ENCODE results near the gene LRRC56.
"Not testable (repeated sequence)": the region's sequence is repeated elsewhere in the genome, so short reads cannot be mapped to it uniquely, and the experiment has no call there.

LRRC56 gene

DNA sequence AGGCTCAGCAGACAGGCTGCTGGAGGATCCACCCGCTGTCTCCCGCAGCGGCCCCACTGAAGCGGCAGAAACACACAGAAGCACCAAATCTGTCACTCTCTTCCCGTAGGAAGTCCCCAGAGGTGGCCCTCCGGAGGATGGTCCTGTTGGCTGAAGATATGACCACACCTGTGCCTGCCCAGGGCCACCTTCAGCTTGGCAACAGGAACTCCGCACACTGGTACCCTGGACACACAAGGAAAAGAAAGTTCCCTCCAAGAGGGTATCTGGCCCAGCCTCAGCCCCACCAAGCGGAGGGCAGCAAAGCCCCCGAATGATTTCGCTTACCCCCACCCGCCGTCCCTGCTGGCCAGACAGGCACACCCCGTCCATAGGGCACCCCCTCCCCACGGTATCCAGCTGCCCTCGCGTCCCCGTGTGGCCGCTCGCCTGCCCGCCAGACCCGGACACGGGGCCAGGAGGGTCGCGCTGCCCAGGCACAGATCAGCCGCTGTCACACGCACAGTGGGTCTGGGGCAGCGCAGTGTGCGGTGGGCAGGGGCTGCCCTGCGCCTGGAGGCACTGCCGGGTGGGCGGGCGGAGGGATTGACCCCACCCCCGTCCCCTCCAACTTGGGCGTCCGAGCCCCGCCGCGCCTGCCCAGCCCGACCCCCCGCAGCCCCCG, 30.4 kb downstream of the LRRC56 start:
- no peaks in the 10 kb centered on the region for H3K27me3 ChIP-seq (ENCODE audit: insufficient read depth, low read length)
- peaks cover 13% of the 10 kb centered on the region for H3K4me1 ChIP-seq (ENCODE audit: insufficient read depth, low read length)
- no peaks in the 10 kb centered on the region for H3K9me3 ChIP-seq (ENCODE audit: low read length)
- H3K4me3 ChIP-seq (ENCODE audit: low read length) = peak overlapping the region; percentile 58
- peak overlapping the region; percentile 72 for H2AFZ ChIP-seq (ENCODE audit: low read depth, low read length)
- H3K36me3 ChIP-seq (ENCODE audit: insufficient read depth, low read length) = no peaks in the 10 kb centered on the region

DNA sequence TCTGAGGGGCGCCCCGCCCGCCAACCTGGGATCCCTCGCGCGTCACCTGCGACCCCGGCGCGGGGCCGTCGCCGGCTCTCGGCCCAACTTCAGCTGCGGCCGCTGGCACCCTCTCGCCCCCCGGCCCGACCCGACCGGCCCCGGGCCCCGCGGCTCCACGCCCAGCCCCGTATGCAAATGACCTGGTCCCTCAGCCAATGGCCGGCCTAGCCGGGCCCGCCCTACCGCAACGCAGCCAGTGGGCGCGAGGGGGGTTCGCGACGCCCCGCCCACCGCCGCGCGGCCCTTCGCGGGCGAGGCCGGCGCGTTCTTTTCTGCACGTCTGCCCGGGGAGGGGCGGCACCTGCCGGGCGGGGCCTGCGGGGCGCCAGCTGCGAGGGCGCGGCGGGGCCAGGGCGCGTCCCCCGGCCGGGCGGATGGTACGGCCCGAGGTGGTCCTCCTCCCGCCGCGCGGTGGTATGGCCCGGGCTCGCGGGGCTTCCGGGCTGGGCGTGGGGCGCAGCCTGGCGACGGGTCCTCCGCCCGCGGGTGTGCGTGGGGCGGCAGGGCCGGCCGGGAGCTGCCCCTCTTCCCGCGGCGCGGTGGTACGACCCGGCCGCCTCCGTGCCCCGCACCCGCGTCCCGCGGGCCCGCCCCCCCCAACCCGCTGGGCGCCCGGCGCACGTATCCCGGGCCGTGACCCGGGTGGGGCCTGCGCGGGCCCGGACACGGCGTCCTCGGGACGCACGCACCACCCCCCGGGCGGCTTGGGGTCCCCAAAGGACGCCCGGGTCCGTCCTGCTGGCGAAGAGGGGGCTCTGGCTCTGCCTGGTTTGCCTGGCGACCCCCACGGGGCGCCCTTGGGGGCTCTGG, 31.2 kb downstream of the LRRC56 start:
- Histone ChIP-seq H3K4me3 (ENCODE audit: low read length) (peak overlapping the region; percentile 58), H3K4me1 (ENCODE audit: insufficient read depth, low read length) (peaks cover 13% of the 10 kb centered on the region), H3K9me3 (ENCODE audit: low read length) (no peaks in the 10 kb centered on the region), H2AFZ (ENCODE audit: low read depth, low read length) (peak overlapping the region; percentile 72), H3K36me3 (ENCODE audit: insufficient read depth, low read length) (no peaks in the 10 kb centered on the region), H3K27me3 (ENCODE audit: insufficient read depth, low read length) (peaks cover 4% of the 10 kb centered on the region)

DNA sequence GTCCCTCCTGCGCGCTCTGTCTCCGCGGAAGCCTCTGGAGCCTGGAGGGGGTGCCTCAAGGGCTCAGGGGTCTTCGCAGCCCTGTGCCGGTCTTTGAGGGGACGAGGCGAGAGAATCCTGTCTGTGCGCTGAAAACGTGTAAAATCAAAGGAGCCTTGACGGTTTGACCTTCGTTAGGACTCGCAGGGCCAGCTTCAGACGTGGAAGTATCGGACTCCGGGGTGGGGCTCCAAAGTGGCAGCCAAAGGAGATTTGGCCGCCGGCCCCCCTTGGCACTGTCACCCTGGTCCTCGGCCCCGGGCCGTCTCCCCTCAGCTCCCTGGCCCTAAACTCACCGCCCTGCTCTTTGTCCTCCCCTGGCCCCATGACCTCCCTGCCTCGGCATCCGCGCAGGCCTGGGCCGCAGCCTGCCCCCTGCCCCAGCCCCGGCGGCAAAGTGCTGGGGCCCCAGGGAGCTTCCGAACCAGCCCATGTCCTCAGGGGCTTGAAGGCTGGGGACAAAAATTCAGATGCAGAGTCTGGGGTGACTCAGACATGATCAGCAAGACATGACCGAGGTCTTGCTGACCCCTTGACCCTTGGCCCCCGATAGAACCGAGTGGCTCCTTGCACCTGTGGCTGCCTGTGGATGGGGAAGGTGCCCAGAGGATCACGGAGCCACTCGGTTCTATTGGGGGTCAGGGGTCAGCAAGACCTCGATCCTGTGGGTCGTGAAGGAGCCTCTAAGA, 32.0 kb downstream of the LRRC56 start:
- H2AFZ ChIP-seq (ENCODE audit: low read depth, low read length) = peak overlapping the region; percentile 72
- H3K27me3 ChIP-seq (ENCODE audit: insufficient read depth, low read length) = peaks cover 5% of the 10 kb centered on the region
- H3K9me3 ChIP-seq (ENCODE audit: low read length) = no peaks in the 10 kb centered on the region
- H3K4me1 ChIP-seq (ENCODE audit: insufficient read depth, low read length) = peaks cover 13% of the 10 kb centered on the region
- no peaks in the 10 kb centered on the region for H3K36me3 ChIP-seq (ENCODE audit: insufficient read depth, low read length)
- peak overlapping the region; percentile 58 for H3K4me3 ChIP-seq (ENCODE audit: low read length)

DNA sequence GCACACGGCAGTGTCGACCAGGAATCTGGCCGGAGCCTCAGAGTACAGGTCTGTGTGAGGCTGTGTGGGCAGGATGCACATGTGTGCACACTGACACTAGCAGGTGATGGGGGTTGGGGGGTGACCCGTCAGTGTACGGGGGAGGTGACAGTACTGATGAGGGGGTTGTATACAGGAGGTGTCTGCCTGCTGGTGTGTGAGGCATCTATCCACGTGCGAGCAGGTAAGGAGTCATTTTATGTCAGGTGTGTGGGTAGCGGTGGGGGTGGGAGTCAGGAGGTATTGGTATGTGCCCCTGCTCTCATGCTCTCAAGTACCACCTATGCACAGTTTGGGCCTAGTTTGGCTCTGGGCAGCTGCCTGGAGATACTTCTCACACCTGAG, 34.5 kb downstream of the LRRC56 start:
- Histone ChIP-seq H3K27me3 (ENCODE audit: insufficient read depth, low read length) (peaks cover 9% of the 10 kb centered on the region), H3K36me3 (ENCODE audit: insufficient read depth, low read length) (no peaks in the 10 kb centered on the region), H3K9me3 (ENCODE audit: low read length) (no peaks in the 10 kb centered on the region), H3K4me3 (ENCODE audit: low read length) (no peak overlapping the region), H2AFZ (ENCODE audit: low read depth, low read length) (no peak overlapping the region), H3K4me1 (ENCODE audit: insufficient read depth, low read length) (peaks cover 22% of the 10 kb centered on the region)

DNA sequence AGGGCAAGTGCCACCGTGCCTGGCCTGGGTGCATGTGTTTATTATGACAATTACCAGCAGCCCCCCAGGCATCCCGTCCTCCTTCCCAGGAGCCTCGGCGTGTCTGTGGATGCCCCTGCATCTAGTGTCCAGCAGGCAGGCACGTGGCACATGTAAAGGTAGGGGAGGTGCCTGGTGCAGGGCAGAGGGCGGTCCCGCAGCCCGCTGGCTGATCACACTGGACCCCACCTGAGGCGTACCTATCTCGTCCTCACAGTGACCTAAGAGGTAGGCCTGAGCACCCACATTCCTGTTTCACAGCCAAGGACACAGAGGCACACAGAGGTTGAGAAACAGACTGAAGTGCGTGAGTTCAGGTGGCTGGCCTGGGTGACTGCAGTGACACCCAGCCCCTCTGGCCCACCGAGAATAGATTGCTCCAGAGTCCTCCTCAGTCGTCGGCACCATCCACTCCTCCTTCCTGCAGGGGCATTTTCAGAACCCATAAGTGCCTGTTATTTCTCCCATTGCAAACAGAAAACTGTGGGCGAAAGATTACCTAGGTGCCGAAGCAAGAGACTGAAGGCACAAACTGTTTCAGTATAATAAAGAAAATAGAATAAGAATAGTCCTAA, 35.9 kb downstream of the LRRC56 start:
- no peaks in the 10 kb centered on the region for H3K9me3 ChIP-seq (ENCODE audit: low read length)
- H3K4me1 ChIP-seq (ENCODE audit: insufficient read depth, low read length) = peaks cover 26% of the 10 kb centered on the region
- H3K27me3 ChIP-seq (ENCODE audit: insufficient read depth, low read length) = peaks cover 9% of the 10 kb centered on the region
- no peak overlapping the region for H3K4me3 ChIP-seq (ENCODE audit: low read length)
- no peak overlapping the region for H2AFZ ChIP-seq (ENCODE audit: low read depth, low read length)
- no peaks in the 10 kb centered on the region for H3K36me3 ChIP-seq (ENCODE audit: insufficient read depth, low read length)

DNA sequence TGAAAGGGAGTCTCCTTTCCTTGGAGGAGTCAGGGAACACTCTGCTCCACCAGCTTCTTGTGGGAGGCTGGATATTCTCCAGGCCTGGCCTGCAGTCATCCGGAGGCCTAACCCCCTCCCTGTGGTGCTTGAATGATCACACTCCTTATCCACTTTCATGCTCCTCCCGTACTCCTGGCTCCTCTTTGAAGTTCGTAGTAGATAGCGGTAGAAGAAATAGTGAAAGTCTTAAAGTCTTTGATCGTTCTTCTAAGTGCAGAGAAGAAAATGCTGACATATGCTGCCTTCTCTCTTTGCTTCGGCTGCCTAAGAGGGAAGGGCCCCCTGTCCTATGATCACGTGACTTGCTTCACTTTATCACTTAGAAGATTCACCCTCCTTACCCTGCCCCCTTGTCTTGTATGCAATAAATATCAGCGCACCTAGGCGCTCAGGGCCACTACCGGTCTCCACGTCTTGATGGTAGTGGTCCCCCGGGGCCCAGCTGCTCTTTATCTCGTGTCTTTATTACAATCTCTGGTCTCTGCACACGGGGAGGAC, 36.8 kb downstream of the LRRC56 start:
- H3K36me3 ChIP-seq (ENCODE audit: insufficient read depth, low read length); H2AFZ ChIP-seq (ENCODE audit: low read depth, low read length); H3K4me3 ChIP-seq (ENCODE audit: low read length); H3K27me3 ChIP-seq (ENCODE audit: insufficient read depth, low read length); H3K9me3 ChIP-seq (ENCODE audit: low read length): not testable (repeated sequence)
- peaks cover 27% of the 10 kb centered on the region for H3K4me1 ChIP-seq (ENCODE audit: insufficient read depth, low read length)

DNA sequence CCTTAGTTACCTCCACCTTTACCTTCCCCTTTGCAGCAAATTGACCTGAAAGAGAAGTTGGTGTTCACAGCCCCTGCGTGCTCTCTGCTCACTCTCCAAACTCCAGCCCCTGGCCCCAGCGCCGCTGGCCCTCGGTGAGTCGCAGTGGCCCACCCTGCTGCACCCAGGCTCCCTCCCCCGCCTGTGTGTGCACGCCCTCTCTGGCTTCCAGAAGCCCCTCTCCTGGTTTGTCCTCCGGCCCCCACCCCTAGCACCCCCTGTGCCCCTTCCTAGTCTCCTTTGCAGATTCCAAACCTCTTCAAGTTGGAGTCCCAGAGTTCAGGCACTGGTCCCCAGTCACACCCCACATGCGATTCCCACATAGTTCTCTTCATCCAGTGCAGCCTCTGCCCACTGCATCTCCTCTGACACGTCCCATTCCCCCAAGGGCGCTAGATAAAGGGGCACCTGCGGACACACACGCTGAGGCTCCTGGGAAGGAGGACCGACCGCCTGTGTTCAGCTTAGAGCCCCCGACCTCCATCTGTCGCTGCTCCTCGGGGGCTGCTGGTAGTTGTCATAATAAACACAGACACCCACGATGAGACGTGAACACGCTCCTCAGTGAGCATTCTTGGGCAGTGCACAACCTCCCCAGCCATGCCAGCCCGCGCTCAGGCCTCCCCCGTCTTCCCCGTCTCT, 37.4 kb downstream of the LRRC56 start:
- Histone ChIP-seq H3K9me3 (ENCODE audit: low read length) (no peaks in the 10 kb centered on the region), H3K36me3 (ENCODE audit: insufficient read depth, low read length) (peaks cover 4% of the 10 kb centered on the region), H2AFZ (ENCODE audit: low read depth, low read length) (peak overlapping the region; percentile 98), H3K4me1 (ENCODE audit: insufficient read depth, low read length) (peaks cover 28% of the 10 kb centered on the region), H3K4me3 (ENCODE audit: low read length) (peak overlapping the region; percentile 76), H3K27me3 (ENCODE audit: insufficient read depth, low read length) (peaks cover 9% of the 10 kb centered on the region)

DNA sequence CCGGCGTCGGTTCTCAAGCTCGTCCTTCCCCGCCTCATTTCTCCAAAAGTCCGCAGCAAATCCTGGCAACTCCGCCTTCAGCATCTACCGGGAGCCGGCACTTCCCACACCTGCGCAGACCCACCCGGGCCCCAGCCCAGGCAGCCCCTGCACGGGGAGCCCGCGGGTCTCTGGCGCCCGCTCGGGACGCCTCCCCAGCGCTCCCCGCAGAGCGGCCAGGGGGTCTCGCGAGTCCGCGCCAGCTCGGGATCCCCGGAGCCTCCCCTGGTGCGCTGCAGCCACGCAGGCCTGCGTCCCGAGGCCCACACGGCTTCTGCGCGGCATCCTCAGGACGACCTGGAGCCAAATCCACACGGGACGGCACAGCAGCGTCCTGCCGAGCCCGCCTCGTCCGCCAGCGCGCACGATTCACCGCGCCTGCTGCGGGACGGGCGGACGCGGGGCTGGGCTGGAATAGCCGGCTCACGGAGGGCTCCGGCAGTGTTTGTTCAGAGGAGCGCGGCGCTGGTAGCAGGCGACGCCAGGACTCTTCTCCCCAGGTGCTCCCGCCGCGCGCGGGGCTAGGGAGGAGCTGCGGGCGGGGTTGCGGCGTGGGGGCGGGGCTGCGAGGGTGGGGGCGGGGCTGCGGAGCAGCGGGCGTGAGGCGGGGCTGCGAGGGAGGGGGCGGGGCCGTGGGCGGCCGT, 38.1 kb downstream of the LRRC56 start:
- H2AFZ ChIP-seq (ENCODE audit: low read depth, low read length) = peak overlapping the region; percentile 98
- peaks cover 31% of the 10 kb centered on the region for H3K4me1 ChIP-seq (ENCODE audit: insufficient read depth, low read length)
- peaks cover 9% of the 10 kb centered on the region for H3K27me3 ChIP-seq (ENCODE audit: insufficient read depth, low read length)
- H3K9me3 ChIP-seq (ENCODE audit: low read length) = no peaks in the 10 kb centered on the region
- H3K4me3 ChIP-seq (ENCODE audit: low read length) = peak overlapping the region; percentile 76
- peaks cover 4% of the 10 kb centered on the region for H3K36me3 ChIP-seq (ENCODE audit: insufficient read depth, low read length)

DNA sequence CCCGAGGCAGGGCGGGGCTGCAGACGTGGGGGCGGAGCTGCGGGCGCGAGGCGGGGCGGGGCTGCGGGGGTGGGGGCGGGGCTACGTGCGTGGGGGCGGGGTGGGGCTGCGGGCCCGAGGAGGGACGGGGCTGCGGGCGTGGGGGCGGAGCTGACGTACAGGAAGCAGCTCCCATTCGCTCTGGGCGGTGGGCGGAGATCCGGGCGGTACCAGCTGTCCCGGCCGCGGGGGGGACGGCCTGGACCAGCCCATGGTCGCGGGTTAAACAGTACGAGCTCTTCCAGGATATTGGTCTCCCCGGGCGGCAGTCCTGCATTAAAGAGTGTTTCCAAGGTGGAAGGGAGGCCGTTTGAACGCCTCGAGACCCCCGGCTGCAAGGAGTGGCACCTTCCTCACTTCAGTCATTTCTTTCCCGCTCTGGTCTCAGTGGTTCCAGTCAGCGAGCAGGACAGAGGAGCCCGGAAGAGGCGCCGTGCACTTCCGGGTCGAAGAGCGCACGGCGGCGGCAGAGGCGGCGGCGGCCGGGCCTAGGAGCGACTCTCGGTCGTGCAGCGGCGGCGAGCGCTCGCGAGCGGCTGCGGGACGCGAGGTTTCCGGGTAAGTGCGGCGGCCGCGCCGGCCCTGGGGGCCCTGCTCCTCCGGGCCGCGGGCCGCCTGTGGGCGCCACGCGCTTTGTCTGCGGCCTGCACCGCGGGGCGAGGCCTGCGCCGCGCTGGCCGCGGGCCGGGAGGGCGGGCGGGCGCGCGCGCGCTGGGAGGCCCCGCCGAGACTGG, 38.9 kb downstream of the LRRC56 start, which contains the start of gene PHRF1:
Gene PHRF1 (plus strand): TSS at position 475 of the 773 bp plus-strand sequence. CDS start 5,043 bp downstream, outside the sequence.
- Histone ChIP-seq H3K4me3 (ENCODE audit: low read length) (peak within 1 kb of the TSS; percentile 99), H3K36me3 (ENCODE audit: insufficient read depth, low read length) (peaks cover 5% of the 10 kb centered on the region), H3K4me1 (ENCODE audit: insufficient read depth, low read length) (peaks cover 31% of the 10 kb centered on the region), H3K9me3 (ENCODE audit: low read length) (no peaks in the 10 kb centered on the region), H2AFZ (ENCODE audit: low read depth, low read length) (peak within 1 kb of the TSS; percentile 98), H3K27me3 (ENCODE audit: insufficient read depth, low read length) (peaks cover 9% of the 10 kb centered on the region)

DNA sequence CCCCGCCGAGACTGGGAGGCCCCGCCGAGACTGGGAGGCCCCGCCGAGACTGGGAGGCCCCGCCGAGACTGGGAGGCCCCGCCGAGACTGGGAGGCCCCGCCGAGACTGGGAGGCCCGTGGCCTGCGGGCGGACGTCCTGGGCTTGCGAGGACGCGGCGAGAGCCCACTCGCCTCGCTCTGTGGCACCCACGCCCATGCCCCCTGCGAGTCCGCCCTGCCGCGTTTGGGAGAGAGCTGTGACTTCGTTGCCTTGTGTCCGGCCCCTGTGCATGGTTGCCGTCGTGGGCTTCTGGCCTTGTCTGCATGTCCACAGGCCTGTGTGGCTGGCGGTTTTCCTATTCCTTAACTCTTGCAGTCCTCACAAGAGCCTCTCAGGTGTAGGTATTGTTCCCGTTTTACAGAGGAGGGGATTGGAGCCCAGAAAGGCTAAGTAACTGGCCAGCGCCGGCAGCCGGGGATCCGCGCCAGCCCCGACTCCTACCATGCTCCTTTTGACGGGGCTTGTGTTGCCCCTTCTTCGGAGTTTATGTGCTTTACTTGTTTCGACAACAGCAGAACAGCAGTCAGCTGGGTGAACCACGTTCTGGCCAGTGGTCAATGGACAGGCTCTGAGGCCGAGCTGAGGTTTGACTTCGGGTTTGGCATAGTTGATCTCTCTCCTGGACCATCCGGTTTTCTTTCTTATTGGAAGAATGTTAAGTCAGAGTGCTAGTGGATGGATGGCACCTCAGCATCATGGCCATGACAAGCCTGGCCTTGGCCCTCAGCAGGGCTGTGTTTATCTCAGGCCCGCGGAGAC, 39.7 kb downstream of the LRRC56 start:
- peaks cover 31% of the 10 kb centered on the region for H3K4me1 ChIP-seq (ENCODE audit: insufficient read depth, low read length)

DNA sequence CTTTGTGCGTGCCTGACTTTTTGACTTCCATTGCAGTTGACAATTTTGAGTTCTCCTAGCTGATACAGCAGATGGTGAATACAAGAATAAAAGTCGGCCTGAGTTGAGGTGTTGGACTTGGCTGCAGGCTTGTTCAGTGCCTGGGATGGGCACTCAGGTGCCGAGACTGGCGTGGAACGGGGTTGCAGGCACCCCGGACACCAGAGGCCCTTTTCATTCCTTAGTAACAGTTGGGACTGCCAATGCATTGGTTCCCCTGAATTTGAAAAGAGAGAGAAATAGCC, 40.2 kb downstream of the LRRC56 start:
- Histone ChIP-seq H3K27me3 (ENCODE audit: insufficient read depth, low read length) (peaks cover 9% of the 10 kb centered on the region), H2AFZ (ENCODE audit: low read depth, low read length) (no peak overlapping the region), H3K4me1 (ENCODE audit: insufficient read depth, low read length) (peaks cover 31% of the 10 kb centered on the region)

More for the DNA sequence above, 39.7 kb downstream of the LRRC56 start:
- H3K36me3 ChIP-seq (ENCODE audit: insufficient read depth, low read length) = peaks cover 14% of the 10 kb centered on the region
- H3K9me3 ChIP-seq (ENCODE audit: low read length) = no peaks in the 10 kb centered on the region
- H2AFZ ChIP-seq (ENCODE audit: low read depth, low read length) = no peak overlapping the region
- peaks cover 9% of the 10 kb centered on the region for H3K27me3 ChIP-seq (ENCODE audit: insufficient read depth, low read length)
- peak overlapping the region; percentile 99 for H3K4me3 ChIP-seq (ENCODE audit: low read length)

More for the DNA sequence above, 40.2 kb downstream of the LRRC56 start:
- Histone ChIP-seq H3K36me3 (ENCODE audit: insufficient read depth, low read length) (peaks cover 14% of the 10 kb centered on the region), H3K9me3 (ENCODE audit: low read length) (no peaks in the 10 kb centered on the region), H3K4me3 (ENCODE audit: low read length) (peak overlapping the region; percentile 99)
